PFSK-1 (cell line): Measurements from ENCODE around the gene WAC.

Experiments
- POLR2AphosphoS5 ChIP-seq: IDR thresholded peaks from 2 replicates; pipeline ENCODE4 v1.6.1; 2012; ENCODE audit warnings: low read depth, mild to moderate bottlenecking, control low read depth, low read length, moderate library complexity
- REST ChIP-seq, 2 experiments: IDR thresholded peaks; 2 replicates each; pipeline versions ENCODE4 v1.6.1 to v1.8.0; 2011 to 2012; ENCODE audit warnings: low read depth in 2 of 2, low read length in 2 of 2, control low read depth in 1 of 2, inconsistent platforms in 1 of 2, mild to moderate bottlenecking in 1 of 2, moderate library complexity in 1 of 2; ENCODE audit not compliant: insufficient read depth in 1 of 2
- SIN3A ChIP-seq: IDR thresholded peaks from 2 replicates; pipeline ENCODE4 v1.6.1; 2012; ENCODE audit warnings: mild to moderate bottlenecking, low read length, moderate library complexity, borderline replicate concordance; ENCODE audit not compliant: insufficient read depth

GRCh38 chr10:28541717-28542365 is 8.9 kb downstream of the WAC start:
- TF ChIP-seq REST (IDR thresholded peaks at IDR 0.05; ENCODE audit: insufficient read depth in 1 of 2, low read depth in 2 of 2, low read length in 2 of 2): no peak
- no peak for TF ChIP-seq SIN3A
- no peak for TF ChIP-seq POLR2AphosphoS5
